NCI-H2029 treated with DMSO at 0.1 percent for 48 hours (cell line): ENCODE results near the gene LHFPL3.
"Not testable (repeated sequence)": the region's sequence is repeated elsewhere in the genome, so short reads cannot be mapped to it uniquely, and the experiment has no call there.

Experiments used
- DNase-seq: peaks from one replicate; lab custom pipeline; 2025; lab: John Stamatoyannopoulos, UW

The LHFPL3 gene

DNA sequence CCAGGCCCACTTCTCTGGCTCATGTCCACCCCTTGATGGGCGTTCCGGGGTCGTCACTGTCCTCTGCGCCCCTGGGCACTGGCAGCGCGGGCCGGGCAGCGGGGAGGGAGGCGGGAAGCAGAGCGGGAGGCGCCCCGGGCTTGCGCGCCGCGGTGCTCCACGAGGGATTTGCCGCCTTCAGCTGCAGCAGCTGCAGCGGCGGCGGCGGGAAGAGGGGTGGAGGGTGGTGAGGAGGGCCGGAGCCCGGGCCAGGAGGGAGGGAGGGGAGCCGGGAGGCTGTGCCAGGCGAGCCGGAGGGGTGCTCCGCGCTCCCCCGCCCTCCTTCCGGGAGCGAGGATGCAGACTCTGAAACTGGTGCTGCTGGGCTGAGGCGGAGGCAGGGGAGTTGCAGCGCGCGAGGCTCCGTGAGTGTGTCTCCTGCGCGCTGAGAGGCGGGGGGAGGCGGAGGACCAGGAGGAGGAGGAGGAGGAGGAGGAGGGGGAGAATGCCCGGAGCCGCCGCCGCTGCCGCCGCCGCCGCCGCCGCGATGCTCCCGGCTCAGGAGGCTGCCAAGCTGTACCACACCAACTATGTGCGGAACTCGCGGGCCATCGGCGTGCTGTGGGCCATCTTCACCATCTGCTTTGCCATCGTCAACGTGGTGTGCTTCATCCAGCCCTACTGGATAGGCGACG, at the start of gene LHFPL3:
TSS of gene LHFPL3 (plus strand) at position 308 of the 674 bp plus-strand sequence.
- DNase-seq = no peak

GRCh38 chr7:104281685-104282084, 46.7 kb upstream of the LHFPL3 start:
- DNase-seq = not testable (repeated sequence)

DNA sequence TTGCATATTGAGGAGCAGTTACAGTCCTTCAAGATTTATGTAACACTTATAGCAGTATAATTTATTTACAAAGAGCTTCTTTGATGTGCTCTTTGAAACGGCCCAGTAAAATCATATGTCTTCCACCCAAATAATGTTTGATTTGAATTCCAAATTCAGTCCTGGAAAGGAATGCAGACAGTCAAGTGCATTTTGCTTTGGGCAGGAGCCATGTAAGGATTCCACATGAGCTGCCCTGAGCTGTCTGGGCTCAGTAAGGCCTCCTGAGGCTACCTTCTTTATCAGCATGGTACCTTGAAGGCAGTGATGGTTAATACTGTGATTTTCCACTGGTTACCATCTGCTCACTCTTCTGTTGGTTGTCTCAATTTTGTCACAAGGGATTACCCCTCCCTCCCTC, 41.6 kb upstream of the LHFPL3 start:
- no peak for DNase-seq

- no peak for DNase-seq
Observed at GRCh38 chr7:104288137-104288536, 40.3 kb upstream of the LHFPL3 start.

GRCh38 chr7:104294291-104294690, 34.1 kb upstream of the LHFPL3 start:
- no peak for DNase-seq

- DNase-seq = no peak
Observed at GRCh38 chr7:104296266-104296665, 32.1 kb upstream of the LHFPL3 start.

DNA sequence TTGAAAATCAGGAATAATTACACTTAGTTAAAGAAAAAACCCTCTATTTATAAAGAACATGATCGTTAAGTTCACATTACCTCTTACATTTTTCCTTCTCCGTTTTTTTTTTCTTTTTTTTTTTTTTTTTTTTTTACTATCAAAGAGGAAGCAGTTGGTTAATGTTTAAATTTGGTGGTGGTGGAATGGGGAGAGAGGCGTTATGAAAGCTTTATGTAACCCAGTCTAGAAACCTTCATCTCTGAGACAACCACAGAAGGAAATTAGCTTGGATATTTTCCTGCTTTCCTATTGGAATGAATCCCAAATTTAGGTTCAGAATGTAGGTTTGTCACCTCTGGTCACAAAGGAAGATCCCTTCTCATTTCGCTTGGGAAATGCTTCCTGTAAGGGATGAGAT, 31.5 kb upstream of the LHFPL3 start:
- DNase-seq = no peak

- DNase-seq = no peak
Observed at GRCh38 chr7:104299323-104299722, 29.1 kb upstream of the LHFPL3 start.

DNA sequence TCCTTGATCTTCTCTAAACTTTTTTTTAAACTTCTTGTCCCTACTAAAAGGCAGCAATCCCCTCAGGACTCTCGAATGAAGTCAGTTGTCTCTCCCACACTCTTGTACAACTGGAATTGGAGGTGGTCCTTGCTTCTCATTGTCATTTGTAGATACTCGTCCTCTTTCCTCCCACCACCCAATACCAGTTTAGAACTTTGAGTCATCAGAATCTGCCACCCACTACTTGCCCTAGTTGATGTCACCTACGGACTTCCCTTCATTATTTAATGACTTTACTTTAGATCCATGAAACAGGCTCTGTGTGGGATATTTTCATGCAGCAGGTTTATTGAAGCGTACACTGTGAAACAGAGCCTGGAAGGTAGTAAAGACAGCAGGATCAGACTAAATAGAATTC, 28.6 kb upstream of the LHFPL3 start:
- DNase-seq = no peak

DNA sequence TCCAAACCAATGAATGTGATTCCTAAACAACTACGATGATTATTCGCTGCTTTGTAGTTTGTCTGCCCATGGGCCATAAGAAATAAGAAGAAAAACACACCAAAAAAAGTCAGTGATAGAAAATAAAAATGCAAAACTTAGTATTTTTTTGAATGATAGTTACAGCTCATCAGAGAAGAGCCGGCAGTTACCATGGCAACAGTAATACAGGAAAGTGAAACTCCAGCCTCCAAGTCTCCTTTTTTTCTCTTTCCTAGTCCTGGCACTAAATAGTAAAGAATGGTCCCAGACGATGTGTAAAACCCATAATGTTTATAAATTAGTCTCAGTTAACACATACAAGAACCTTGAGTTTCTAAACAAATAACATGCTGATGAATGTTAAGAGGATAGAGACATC, 21.6 kb upstream of the LHFPL3 start:
- DNase-seq = no peak

GRCh38 chr7:104317948-104318629, 10.3 kb upstream of the LHFPL3 start:
- no peak for DNase-seq

GRCh38 chr7:104327534-104327933, 869 bp upstream of the LHFPL3 start:
- DNase-seq = no peak

DNA sequence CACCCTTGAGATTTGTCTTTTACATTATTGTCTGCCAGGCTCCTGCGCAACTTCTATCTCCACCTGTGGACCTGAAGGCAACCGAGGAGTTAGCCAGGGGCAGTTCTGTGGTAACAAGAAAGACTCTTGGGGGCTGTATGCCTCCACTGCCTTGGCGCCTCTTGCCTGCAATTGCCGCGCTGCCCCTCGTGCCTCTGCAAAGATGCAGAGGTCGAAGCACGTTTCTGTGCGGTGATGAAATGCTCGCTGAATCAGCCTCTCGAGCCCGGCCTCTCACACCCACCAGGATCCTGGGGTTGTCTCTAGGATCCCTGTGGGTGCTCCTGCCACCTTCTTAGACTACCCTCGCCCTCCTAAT, 486 bp upstream of the LHFPL3 start:
- DNase-seq = no peak

DNA sequence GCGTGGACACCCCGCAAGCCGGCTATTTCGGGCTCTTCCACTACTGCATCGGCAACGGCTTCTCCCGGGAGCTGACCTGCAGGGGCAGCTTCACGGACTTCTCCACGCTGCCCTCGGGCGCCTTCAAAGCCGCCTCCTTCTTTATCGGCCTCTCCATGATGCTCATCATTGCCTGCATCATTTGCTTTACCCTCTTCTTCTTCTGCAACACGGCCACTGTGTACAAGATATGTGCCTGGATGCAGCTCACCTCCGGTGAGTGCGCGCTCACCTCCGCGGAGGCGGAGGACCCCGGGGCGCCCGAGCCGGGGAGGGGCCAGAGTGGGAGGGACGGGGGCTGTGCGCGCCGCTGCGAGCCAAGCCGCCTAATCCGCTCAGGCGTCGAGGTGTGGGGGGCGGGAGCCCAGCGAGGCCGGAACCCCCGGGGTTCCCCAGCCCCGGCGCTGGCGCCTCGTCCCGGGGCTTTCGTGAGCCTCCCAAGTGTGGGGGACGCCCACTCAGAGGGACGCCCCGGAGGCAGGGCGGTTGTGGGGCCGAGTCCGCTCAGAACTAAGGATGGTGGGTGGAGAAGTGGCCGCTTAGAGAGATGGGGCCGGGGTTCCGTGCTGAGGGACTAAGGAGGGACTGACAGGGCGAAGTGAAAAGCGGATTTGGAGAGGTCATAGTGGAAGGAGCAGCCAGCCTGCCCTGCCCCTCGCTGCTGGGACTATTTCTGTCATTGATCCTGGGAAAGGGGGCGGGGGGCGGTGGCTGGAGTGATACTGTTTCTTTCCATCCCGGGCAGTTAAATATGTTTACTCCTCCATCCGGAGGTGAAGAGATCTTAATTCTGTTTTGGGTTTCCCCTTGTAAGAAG, 795 bp downstream of the LHFPL3 start:
- no peak for DNase-seq

DNA sequence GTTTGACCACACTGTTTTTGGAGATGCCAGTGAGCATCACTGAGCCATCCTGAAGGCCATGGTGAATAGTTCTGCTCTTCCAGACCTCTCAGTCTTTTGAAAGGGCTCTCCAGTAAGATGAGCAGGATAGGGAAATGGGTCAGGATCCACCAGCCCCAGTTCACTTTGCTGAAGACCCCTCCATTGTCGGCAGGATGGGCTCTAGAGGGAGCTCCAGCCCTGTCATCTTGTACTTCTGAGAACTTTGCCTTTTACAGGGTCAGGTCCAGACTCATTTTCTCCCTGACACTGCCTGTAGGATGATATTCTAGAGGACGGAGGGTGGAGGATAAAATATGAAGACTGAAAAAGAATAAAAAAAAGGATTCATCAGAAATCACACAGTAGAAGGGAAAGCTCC, 13.1 kb downstream of the LHFPL3 start:
- no peak for DNase-seq

DNA sequence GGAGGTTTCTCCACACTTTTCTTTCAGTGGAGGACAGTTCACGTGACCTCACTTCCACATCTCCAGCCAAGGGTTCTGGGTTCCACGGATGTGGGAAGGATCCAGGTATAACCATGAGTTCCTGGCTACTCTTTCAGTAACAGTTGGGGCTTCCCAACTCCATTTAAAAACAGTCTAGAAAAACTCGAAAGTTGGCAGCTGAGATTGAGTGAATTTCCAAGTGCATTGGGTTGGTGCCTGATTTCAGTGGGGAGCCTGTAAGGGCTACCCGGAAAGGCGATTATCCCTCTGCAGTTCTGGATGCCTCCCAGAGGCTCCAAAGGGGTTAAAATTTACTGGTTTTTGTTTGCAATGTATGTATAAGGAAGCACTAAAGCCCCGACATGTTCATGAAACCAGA, 24.3 kb downstream of the LHFPL3 start:
- no peak for DNase-seq

DNA sequence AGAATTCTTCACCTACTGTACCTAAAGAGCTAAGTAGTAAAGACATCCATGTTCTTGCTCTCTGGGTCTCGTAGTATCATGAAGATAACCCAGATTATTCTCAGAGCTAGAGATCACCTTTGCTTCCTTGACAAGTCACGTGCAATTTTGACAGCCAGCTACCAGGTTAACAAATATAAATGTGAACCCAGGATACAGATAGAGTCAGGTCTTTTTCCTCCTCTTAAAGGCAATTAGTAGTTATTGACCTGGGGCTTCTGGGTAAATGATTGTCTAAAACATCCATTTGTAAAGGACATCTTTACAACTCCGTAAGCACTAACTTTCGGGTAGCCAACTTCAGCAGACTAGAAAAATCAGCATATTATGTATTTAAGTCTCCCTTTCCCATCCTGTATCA, 28.8 kb downstream of the LHFPL3 start:
- no peak for DNase-seq

DNA sequence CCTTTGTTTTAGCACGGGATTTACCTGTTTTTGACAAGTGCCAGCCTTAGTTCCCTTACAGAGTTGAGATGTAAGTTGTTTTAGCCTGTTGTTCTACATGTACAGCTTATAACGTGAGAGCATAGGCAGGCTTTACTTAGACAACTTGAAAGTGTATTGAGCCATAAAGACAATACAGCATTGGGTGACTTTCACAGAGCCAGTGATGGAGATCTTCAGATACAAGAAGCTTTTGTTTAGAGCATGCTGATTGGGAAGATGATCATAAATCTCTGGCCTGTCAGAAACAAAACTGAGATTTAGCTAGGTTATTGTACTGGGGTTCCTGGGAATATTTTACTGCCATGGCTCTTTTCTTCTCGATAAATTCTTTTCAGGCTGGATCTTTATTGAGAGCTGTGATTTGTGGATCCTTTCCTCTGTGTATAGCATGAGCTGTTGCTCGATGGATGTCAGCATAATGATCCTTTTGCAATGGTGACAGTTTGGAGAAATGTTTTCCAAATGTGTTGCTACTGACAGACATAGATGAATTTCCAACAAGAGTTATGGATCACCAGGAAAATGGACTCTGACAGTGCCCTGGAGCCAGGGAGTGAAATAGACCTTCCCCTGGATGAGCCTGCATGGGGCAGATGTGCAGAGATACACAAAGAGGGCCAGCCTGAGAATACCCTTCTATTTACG, 30.2 kb downstream of the LHFPL3 start:
- no peak for DNase-seq

DNA sequence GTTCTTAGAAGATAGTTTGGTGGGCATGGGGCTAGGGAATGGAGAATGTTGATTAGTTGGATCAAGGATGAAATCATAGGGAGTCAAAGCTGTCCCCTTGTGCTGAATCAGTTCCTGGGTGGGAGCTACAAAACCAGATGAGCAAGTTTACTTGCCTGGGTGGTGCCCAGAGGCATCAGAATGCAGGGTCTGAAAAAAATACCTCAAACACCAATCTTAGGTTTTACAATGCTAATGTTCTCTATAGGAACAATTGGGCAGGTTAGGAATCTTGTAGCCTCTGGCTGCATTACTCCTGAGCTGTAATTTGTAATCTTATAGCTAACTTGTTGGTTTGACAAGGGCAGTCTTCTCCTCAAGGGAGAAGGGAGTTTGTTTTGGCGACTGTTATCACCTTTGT, 34.4 kb downstream of the LHFPL3 start:
- DNase-seq = no peak

GRCh38 chr7:104363355-104363754, 35.0 kb downstream of the LHFPL3 start:
- DNase-seq = no peak

DNA sequence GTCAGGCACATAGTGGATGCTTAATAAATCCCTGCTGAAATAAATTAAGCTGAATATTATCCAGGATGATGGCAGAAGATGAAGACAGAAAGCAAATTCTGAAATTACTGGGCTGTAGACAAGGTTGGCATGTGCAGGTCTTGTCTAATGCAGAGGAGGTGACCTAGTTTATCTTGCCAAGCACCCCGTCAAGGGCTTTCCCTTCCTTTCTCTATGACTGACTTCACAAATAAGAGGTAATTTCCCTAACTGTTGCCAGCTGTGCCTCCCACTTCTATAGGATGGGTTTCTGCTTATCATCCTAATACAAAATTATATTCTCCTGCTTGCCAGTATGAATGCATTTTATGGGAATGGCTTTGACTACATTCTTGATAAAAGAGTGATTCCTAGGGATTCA, 38.0 kb downstream of the LHFPL3 start:
- no peak for DNase-seq

- no peak for DNase-seq
Observed at GRCh38 chr7:104367926-104368325, 39.5 kb downstream of the LHFPL3 start.
